Stomach (tissue), 4 donors: Measurements from ENCODE around the gene CTNNA1.

Experiments used
- CTCF ChIP-seq, 7 experiments: fragments of 450-650 bp in 4 of 7; fragments of 200-600 bp in 3 of 7; sonication (generic) in 3 of 7; IDR thresholded peaks; one replicate each; pipeline ENCODE4 v1.5.1; 2016 to 2019; ENCODE audit warnings: antibody characterized with exemption in 7 of 7, control low read depth in 2 of 7, mild to moderate bottlenecking in 1 of 7
- POLR2AphosphoS5 ChIP-seq, 3 donors: sonication (generic); formaldehyde crosslinking; IDR thresholded peaks; one replicate each; pipeline ENCODE4 v1.6.1; 2016; ENCODE audit warnings: antibody characterized with exemption in 3 of 3

DNA sequence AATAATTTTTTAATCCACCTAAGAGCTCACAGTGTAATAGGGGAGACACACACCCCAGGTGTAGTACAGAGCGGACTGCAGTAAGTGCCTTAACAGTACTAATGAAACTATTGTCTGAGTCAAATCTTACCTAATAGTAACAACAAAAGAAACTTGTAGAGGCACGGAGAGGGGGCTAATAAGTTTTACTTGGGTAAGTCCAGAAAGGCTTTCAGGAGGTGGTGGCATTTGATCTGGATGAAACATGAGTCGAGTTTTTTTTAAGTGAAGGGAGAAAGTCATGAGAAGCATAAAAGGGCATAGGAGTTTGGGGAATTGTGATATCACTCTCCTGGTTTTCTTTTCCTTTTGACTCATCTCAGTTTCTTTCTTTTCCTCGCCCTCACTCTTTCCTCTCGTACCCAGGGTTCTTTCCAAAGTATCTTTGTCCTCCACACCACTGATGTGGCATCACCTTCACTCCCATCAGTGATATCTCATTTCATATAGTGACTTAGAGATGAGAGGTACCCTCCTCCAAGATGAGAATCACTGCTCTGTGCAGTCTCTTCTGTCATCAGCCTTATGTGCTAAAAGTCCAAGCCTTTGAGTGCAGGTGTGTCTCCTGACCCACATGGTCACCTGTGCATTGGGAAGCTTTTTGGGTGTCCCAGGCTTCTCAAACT, 2.0 kb downstream of the CTNNA1 start:
- TF ChIP-seq POLR2AphosphoS5 (IDR thresholded peaks at IDR 0.05) (no peak), CTCF (IDR thresholded peaks at IDR 0.05) (no peak)
